Measurements from ENCODE around the gene GTPBP3. TPM values are rescaled to one million over a fixed set of nuclear protein-coding genes. Genes with fewer than 3 reads are reported as not detected.

GTPBP3 gene
- total RNA-seq, 1 donor from 2014 or later, result 256 TPM

GRCh38 chr19:17314007-17314593, 23.3 kb upstream of the GTPBP3 start:
- no peak for DNase-seq (ENCODE audit: low spot score in 2 of 2)
- no peaks in the 10 kb centered on the region for H3K9me3 ChIP-seq
- TF ChIP-seq CTCF (IDR thresholded peaks at IDR 0.05), result no peak
- no peak overlapping the region for H3K27ac ChIP-seq
- H3K27me3 ChIP-seq, result no peaks in the 10 kb centered on the region
- H3K36me3 ChIP-seq, result peaks cover 29 to 34% of the 10 kb centered on the region in 2 donors
- H3K4me1 ChIP-seq, result peaks cover 11 to 20% of the 10 kb centered on the region in 2 donors
- no peak overlapping the region for H3K4me3 ChIP-seq
- intact Hi-C loops (cut with DNase I), result no loop called here

GRCh38 chr19:17318966-17319365, 18.4 kb upstream of the GTPBP3 start:
- H3K4me1 ChIP-seq, result peaks cover 6 to 9% of the 10 kb centered on the region in 2 donors
- intact Hi-C loops (cut with DNase I), result no loop called here
- peaks cover 56 to 57% of the 10 kb centered on the region in 2 donors for H3K36me3 ChIP-seq
- no peaks in the 10 kb centered on the region for H3K27me3 ChIP-seq
- no peak overlapping the region for H3K27ac ChIP-seq
- TF ChIP-seq CTCF (IDR thresholded peaks at IDR 0.05), result no peak
- no peak for DNase-seq (ENCODE audit: low spot score in 2 of 2)
- H3K9me3 ChIP-seq, result no peaks in the 10 kb centered on the region
- H3K4me3 ChIP-seq, result no peak overlapping the region

- no peaks in the 10 kb centered on the region for H3K9me3 ChIP-seq
- H3K4me1 ChIP-seq, result peaks cover 6 to 9% of the 10 kb centered on the region in 2 donors
- no peak for DNase-seq (ENCODE audit: low spot score in 2 of 2)
- no peak overlapping the region for H3K27ac ChIP-seq
- no peak overlapping the region for H3K4me3 ChIP-seq
- peaks cover 49 to 50% of the 10 kb centered on the region in 2 donors for H3K36me3 ChIP-seq
- TF ChIP-seq CTCF (IDR thresholded peaks at IDR 0.05), result no peak
- no peaks in the 10 kb centered on the region for H3K27me3 ChIP-seq
- intact Hi-C loops (cut with DNase I), result no loop called here
Measured at GRCh38 chr19:17319473-17320238, 17.7 kb upstream of the GTPBP3 start.

- Histone ChIP-seq H3K9me3 (no peaks in the 10 kb centered on the region), H3K27me3 (no peaks in the 10 kb centered on the region), H3K4me3 (no peak overlapping the region), H3K36me3 (peaks cover 43 to 46% of the 10 kb centered on the region in 2 donors), H3K4me1 (peaks cover 6 to 10% of the 10 kb centered on the region in 2 donors), H3K27ac (no peak overlapping the region)
- DNase-seq (ENCODE audit: low spot score in 2 of 2), result no peak
- TF ChIP-seq CTCF (IDR thresholded peaks at IDR 0.05), result no peak
- intact Hi-C loops (cut with DNase I), result no loop called here
Measured at GRCh38 chr19:17320435-17320834, 16.9 kb upstream of the GTPBP3 start.

GRCh38 chr19:17321655-17322489, 15.5 kb upstream of the GTPBP3 start:
- no peaks in the 10 kb centered on the region for H3K9me3 ChIP-seq
- no peak for DNase-seq (ENCODE audit: low spot score in 2 of 2)
- peaks cover 13 to 18% of the 10 kb centered on the region in 2 donors for H3K4me1 ChIP-seq
- H3K27me3 ChIP-seq, result no peaks in the 10 kb centered on the region
- no peak overlapping the region for H3K4me3 ChIP-seq
- H3K27ac ChIP-seq, result no peak overlapping the region
- TF ChIP-seq CTCF (IDR thresholded peaks at IDR 0.05), result no peak
- intact Hi-C loops (cut with DNase I), result no loop called here
- H3K36me3 ChIP-seq, result peaks cover 32 to 33% of the 10 kb centered on the region in 2 donors
